Measurements from ENCODE around the gene RBM20.

DNA sequence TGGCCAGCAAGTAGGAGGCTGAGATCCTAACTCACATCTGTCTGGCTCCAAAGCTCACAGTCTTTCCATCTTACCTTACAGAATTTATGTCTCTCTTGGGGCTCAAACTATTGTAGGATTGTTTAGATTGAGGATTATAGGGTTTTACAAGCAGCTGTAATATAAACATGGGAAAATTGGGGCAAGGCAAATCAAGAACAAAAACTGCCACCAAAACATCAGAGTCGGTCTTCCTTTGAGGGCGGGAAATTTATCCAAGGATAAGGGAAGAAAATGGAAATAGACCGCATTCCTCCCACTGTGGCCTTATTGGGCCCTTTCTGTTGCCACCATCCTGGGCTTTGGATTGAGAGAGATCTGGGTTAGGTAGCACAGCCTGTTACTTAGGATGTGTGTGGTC lies 22.5 kb downstream of the RBM20 start:
- TF ChIP-seq, protein P1, sequence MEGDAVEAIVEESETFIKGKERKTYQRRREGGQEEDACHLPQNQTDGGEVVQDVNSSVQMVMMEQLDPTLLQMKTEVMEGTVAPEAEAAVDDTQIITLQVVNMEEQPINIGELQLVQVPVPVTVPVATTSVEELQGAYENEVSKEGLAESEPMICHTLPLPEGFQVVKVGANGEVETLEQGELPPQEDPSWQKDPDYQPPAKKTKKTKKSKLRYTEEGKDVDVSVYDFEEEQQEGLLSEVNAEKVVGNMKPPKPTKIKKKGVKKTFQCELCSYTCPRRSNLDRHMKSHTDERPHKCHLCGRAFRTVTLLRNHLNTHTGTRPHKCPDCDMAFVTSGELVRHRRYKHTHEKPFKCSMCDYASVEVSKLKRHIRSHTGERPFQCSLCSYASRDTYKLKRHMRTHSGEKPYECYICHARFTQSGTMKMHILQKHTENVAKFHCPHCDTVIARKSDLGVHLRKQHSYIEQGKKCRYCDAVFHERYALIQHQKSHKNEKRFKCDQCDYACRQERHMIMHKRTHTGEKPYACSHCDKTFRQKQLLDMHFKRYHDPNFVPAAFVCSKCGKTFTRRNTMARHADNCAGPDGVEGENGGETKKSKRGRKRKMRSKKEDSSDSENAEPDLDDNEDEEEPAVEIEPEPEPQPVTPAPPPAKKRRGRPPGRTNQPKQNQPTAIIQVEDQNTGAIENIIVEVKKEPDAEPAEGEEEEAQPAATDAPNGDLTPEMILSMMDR (IDR thresholded peaks at IDR 0.05) = no peak
- no peak for TF ChIP-seq POLR2AphosphoS5 (IDR thresholded peaks at IDR 0.05)

Data from gastroesophageal sphincter (tissue), 3 donors.